ENCODE data around the gene SEZ6.

- TF ChIP-seq, protein P1, sequence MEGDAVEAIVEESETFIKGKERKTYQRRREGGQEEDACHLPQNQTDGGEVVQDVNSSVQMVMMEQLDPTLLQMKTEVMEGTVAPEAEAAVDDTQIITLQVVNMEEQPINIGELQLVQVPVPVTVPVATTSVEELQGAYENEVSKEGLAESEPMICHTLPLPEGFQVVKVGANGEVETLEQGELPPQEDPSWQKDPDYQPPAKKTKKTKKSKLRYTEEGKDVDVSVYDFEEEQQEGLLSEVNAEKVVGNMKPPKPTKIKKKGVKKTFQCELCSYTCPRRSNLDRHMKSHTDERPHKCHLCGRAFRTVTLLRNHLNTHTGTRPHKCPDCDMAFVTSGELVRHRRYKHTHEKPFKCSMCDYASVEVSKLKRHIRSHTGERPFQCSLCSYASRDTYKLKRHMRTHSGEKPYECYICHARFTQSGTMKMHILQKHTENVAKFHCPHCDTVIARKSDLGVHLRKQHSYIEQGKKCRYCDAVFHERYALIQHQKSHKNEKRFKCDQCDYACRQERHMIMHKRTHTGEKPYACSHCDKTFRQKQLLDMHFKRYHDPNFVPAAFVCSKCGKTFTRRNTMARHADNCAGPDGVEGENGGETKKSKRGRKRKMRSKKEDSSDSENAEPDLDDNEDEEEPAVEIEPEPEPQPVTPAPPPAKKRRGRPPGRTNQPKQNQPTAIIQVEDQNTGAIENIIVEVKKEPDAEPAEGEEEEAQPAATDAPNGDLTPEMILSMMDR (conservative IDR thresholded peaks at IDR 0.05; ENCODE audit: low read depth, low read length), result no peak
- TF ChIP-seq, protein P2, sequence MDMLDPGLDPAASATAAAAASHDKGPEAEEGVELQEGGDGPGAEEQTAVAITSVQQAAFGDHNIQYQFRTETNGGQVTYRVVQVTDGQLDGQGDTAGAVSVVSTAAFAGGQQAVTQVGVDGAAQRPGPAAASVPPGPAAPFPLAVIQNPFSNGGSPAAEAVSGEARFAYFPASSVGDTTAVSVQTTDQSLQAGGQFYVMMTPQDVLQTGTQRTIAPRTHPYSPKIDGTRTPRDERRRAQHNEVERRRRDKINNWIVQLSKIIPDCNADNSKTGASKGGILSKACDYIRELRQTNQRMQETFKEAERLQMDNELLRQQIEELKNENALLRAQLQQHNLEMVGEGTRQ (IDR thresholded peaks at IDR 0.05; ENCODE audit: low read depth, low read length), result no peak
- no peak for TF ChIP-seq RAD21 (IDR thresholded peaks at IDR 0.05; ENCODE audit: low read length)
- no peak for TF ChIP-seq POLR2A (IDR thresholded peaks at IDR 0.05; ENCODE audit: low read depth, low read length)
- TF ChIP-seq RFX5 (IDR thresholded peaks at IDR 0.05; ENCODE audit: low read depth, low read length), result no peak
- no peak for TF ChIP-seq NFE2L2 (IDR thresholded peaks at IDR 0.05; ENCODE audit: low read depth, low read length)
- 0 out of 2 replicates have a peak, but pooled peaks have one; percentile 14 for TF ChIP-seq BHLHE40 (IDR thresholded peaks at IDR 0.05; ENCODE audit: low read depth, low read length)
- no peak for TF ChIP-seq MXI1 (IDR thresholded peaks at IDR 0.05; ENCODE audit: borderline replicate concordance, low read depth, low read length)
Measured at GRCh38 chr17:28946239-28946638, 59.6 kb downstream of the SEZ6 start.
